Calu3 (cell line): ENCODE results near the gene JAKMIP3. TPM values are rescaled to one million over a fixed set of nuclear protein-coding genes. Genes with fewer than 3 reads are reported as not detected.

Experiments
- BruUV-seq: library from RNA; stranded (reverse); fragments of 400-500 nt; replicated peaks from 2 replicates; lab custom pipeline; 2021; lab: Mats Ljungman, UMichigan
- CTCF ChIA-PET: fragments of 300-600 bp; sonication (Branson Sonifier 250); formaldehyde crosslinking; loops from one replicate; lab custom pipeline; 2022; ENCODE audit warnings: antibody characterized with exemption; lab: Charles Lee
- DNase-seq: peaks from one replicate; pipeline ENCODE4 v3.0.0; 2022
- H3K27ac Mint-ChIP-seq: one replicate; pipeline ENCODE4 v1.8.0; 2022; ENCODE audit warnings: mixed read lengths; ENCODE audit not compliant: unreplicated experiment
- H3K27me3 Mint-ChIP-seq: one replicate; pipeline ENCODE4 v1.8.0; 2022; ENCODE audit warnings: mixed read lengths; ENCODE audit not compliant: unreplicated experiment
- H3K36me3 Mint-ChIP-seq: one replicate; pipeline ENCODE4 v1.8.0; 2022; ENCODE audit warnings: mild to moderate bottlenecking, moderate library complexity, mixed read lengths; ENCODE audit not compliant: insufficient read depth, unreplicated experiment
- H3K4me1 Mint-ChIP-seq: one replicate; pipeline ENCODE4 v1.8.0; 2022; ENCODE audit warnings: mild to moderate bottlenecking, low read depth, mixed read lengths; ENCODE audit not compliant: unreplicated experiment
- H3K4me3 Mint-ChIP-seq: one replicate; pipeline ENCODE4 v1.8.0; 2022; ENCODE audit warnings: mild to moderate bottlenecking, low read depth, moderate library complexity, mixed read lengths; ENCODE audit not compliant: unreplicated experiment
- H3K9me3 Mint-ChIP-seq: one replicate; pipeline ENCODE4 v1.8.0; 2022; ENCODE audit warnings: low read depth, mixed read lengths; ENCODE audit not compliant: unreplicated experiment
- CTCF ChIP-seq: fragments of 200-600 bp; IDR thresholded peaks from one replicate; pipeline ENCODE4 v1.8.0; 2022; ENCODE audit warnings: antibody characterized with exemption; ENCODE audit not compliant: unreplicated experiment
- intact Hi-C: fragments of 100-400 bp; cut with micrococcal nuclease; formaldehyde crosslinking; loops from one replicate; pipeline ENCODE4 v1.10.0; 2022; ENCODE audit not compliant: unreplicated experiment
- total RNA-seq: library from RNA; stranded (reverse); gene quantifications from 2 replicates; pipeline ENCODE4 v1.2.3, GENCODE V29; 2022

JAKMIP3 gene
- total RNA-seq, 1 experiment from 2014 or later = 0.05 TPM

DNA sequence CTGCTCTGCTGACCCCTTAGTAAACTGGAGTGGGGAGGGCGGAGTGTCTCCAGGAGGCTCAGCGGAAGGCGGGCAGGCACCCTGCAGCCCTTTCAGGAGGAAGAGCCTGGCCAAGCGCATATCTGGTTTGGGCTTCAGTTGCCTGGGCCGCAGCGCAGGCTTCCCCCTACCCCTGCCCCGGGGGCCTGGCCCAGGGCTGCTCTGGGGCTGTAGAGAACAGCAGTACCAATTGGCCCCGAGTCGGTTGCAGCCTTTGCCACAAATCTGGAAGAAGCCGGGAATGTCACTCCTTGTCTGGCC lies 28.1 kb upstream of the JAKMIP3 start:
- Mint-ChIP-seq H3K4me1 (no peaks in the 10 kb centered on the region), H3K9me3 (no peaks in the 10 kb centered on the region), H3K4me3 (no peak overlapping the region), H3K27ac (no peak overlapping the region), H3K27me3 (peaks cover 86% of the 10 kb centered on the region), H3K36me3 (no peaks in the 10 kb centered on the region)
- intact Hi-C loops = no loop called here
- no TSS peak for BruUV-seq
- CTCF ChIA-PET = interaction anchor here (1.1 kb wide), 1 partner anchor 17 kb away, joined by 4 read pairs; no protein-coding TSS in a partner anchor
- no peak for TF ChIP-seq CTCF
- DNase-seq = no peak

DNA sequence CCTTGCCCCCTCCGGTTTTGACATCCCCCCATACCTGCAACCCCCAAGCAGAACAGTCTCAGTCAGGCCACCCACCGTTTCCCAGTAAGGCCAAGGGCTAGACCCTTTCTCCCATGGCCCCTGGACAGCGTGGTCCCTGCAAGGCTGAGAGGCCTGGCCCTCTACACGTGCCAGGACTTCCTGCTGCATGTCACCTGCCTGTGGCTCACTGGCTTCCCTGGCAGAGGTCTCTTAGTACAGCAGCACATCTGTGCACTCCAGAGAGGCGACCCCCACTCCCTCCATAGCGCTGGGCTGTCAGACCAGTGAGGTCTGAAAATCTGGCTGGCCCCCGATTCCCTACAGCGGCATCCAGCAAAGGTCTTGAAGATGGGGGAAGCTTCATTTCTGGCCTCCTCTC lies 26.4 kb upstream of the JAKMIP3 start:
- CTCF ChIA-PET = no interaction called here
- intact Hi-C loops = no loop called here
- no TSS peak for BruUV-seq
- H3K36me3 Mint-ChIP-seq = no peaks in the 10 kb centered on the region
- H3K4me3 Mint-ChIP-seq = no peak overlapping the region
- H3K27ac Mint-ChIP-seq = no peak overlapping the region
- no peak for TF ChIP-seq CTCF
- no peaks in the 10 kb centered on the region for H3K4me1 Mint-ChIP-seq
- H3K27me3 Mint-ChIP-seq = peaks cover 88% of the 10 kb centered on the region
- no peaks in the 10 kb centered on the region for H3K9me3 Mint-ChIP-seq
- no peak for DNase-seq

DNA sequence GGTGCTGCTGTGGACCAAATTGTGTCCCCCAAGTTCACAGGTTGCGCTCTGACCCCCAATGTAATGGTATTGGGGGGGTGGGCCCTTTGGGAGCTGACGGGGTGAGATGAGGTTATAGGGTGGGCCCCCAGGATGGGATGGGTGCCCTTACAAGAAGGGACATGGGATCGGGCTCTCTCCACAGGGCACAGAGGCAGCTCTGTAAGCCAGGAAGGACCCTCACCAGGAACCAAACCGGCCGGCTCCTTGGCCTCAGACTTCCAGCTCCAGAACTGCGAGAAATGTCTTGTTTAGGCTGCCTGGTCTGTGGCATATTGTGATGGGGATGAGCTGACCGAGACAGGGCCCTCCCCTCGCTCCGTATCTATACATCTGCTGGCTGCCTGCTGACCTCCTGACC lies 25.7 kb upstream of the JAKMIP3 start:
- H3K27me3 Mint-ChIP-seq = peaks cover 88% of the 10 kb centered on the region
- no peak for DNase-seq
- no peak overlapping the region for H3K4me3 Mint-ChIP-seq
- no peaks in the 10 kb centered on the region for H3K36me3 Mint-ChIP-seq
- no peaks in the 10 kb centered on the region for H3K9me3 Mint-ChIP-seq
- BruUV-seq = no TSS peak
- intact Hi-C loops = no loop called here
- no peak for TF ChIP-seq CTCF
- no peak overlapping the region for H3K27ac Mint-ChIP-seq
- CTCF ChIA-PET = no interaction called here
- H3K4me1 Mint-ChIP-seq = no peaks in the 10 kb centered on the region

- H3K4me1 Mint-ChIP-seq = no peaks in the 10 kb centered on the region
- no peaks in the 10 kb centered on the region for H3K9me3 Mint-ChIP-seq
- peaks cover 88% of the 10 kb centered on the region for H3K27me3 Mint-ChIP-seq
- no peak for TF ChIP-seq CTCF
- no peak overlapping the region for H3K4me3 Mint-ChIP-seq
- no peaks in the 10 kb centered on the region for H3K36me3 Mint-ChIP-seq
- no TSS peak for BruUV-seq
- H3K27ac Mint-ChIP-seq = no peak overlapping the region
- CTCF ChIA-PET = no interaction called here
- no peak for DNase-seq
- intact Hi-C loops = no loop called here
These were observed 24.4 kb upstream of the JAKMIP3 start for GRCh38 chr10:132041340-132041739.
